ENCODE results near the gene PLAAT3.

The PLAAT3 gene

GRCh38 chr11:63599211-63600122, 14.8 kb downstream of the PLAAT3 start:
- ChIA-PET CTCF (no interaction called here), POLR2A (ENCODE audit: low non-redundant PET) (no interaction called here)
- peak; percentile 67 for DNase-seq (ENCODE audit: low spot score)
- H3K27ac ChIP-seq = no peak overlapping the region
- TF ChIP-seq CTCF (conservative IDR thresholded peaks at IDR 0.05; ENCODE audit: low read depth) = no peak

DNA sequence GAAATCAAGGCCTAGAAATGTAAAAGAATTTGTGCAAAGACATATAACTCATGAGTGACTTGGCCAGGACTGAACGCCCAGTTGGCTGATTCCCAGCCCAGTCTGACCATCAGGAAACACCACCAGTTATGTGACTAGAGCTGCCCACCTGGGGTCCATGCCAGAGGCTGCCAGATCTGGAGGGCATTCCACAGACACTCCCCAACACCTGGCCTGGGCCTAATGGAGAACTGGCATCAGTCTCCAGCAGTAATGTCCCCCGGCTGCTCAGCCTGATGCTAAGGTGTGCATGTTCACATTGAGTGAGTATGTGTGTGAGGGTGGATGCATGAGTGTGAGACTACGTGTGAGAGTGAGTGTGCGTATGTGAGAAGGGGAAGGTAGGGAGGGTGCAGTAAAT, 15.7 kb downstream of the PLAAT3 start:
- DNase-seq (ENCODE audit: low spot score) = no peak
- no peak overlapping the region for H3K27ac ChIP-seq
- ChIA-PET CTCF (interaction anchor here (0.7 kb wide), 1 partner anchor 49 kb away, joined by 3 read pairs; no protein-coding TSS in a partner anchor), POLR2A (ENCODE audit: low non-redundant PET) (no interaction called here)
- TF ChIP-seq CTCF (conservative IDR thresholded peaks at IDR 0.05; ENCODE audit: low read depth) = no peak

- ChIA-PET CTCF (no interaction called here), POLR2A (ENCODE audit: low non-redundant PET) (no interaction called here)
- no peak for TF ChIP-seq CTCF (conservative IDR thresholded peaks at IDR 0.05; ENCODE audit: low read depth)
- H3K27ac ChIP-seq = no peak overlapping the region
- DNase-seq (ENCODE audit: low spot score) = no peak
These were observed 18.9 kb downstream of the PLAAT3 start for GRCh38 chr11:63595296-63595695.

DNA sequence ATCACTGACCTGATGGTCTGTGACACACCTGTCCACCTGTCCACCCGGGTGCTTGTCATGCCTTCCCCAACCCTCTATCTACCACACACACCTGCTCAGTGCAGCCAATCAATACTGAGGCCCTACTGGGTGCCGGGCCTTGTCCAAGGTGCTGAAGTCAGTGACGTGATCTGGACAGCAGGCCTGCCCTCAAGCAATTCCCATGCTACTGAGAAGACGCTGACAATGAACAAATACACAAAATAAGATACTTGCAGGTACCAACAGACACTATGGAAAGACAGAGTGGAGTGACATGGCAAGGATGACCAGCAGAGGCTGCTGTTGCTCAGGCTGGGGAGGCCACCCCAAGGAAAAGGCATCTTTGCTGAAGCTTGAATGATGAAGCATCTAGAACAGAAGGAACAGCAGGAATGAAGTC, 21.2 kb downstream of the PLAAT3 start:
- CTCF ChIA-PET = no interaction called here
- DNase-seq (ENCODE audit: low spot score) = no peak
- no peak overlapping the region for H3K27ac ChIP-seq
- POLR2A ChIA-PET (ENCODE audit: low non-redundant PET) = no interaction called here
- no peak; the same call in 1 of the 2 replicates for TF ChIP-seq CTCF (conservative IDR thresholded peaks at IDR 0.05; ENCODE audit: low read depth)

DNA sequence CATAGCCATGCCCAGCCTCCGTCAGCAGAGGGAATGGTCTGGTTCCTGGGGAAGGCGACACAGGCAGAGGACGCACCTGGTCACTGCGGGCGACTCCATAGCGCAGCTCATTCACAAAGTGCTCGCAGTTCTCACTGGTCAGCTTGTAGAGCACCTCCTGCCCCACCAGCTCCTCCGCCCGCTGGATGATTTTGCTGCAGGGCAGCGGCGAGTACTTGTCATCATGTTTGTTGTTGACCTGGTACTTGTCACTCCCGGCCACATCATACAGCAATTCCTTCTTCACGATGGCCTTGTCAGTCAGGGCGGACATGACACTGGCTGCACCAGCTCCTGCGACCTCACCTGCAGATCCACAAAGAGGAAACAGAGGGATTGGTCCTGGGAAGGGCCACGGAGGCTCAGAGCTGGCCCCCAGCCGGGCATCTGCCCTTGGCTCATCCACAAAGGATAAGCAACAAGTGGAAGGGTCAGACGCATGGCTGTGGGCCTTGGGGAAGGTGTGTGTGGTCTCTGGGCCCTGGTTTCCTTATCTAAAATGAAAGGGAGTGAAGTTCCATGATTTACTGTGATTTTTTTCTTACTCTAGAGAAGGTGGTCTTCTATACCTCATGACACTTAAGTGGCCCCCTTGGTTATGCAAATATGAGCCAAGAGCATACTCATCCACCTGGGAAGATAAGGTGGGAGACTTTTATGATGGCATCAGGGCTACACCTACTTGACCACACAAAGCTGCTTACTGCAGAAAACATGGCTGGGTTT, 24.0 kb downstream of the PLAAT3 start:
- CTCF ChIA-PET = no interaction called here
- no peak overlapping the region for H3K27ac ChIP-seq
- POLR2A ChIA-PET (ENCODE audit: low non-redundant PET) = interaction anchor here (0.6 kb wide), 1 partner anchor 76 kb away, joined by 3 read pairs; no protein-coding TSS in a partner anchor
- DNase-seq (ENCODE audit: low spot score) = no peak
- no peak for TF ChIP-seq CTCF (conservative IDR thresholded peaks at IDR 0.05; ENCODE audit: low read depth)

GRCh38 chr11:63589000-63589399, 25.2 kb downstream of the PLAAT3 start:
- POLR2A ChIA-PET (ENCODE audit: low non-redundant PET) = no interaction called here
- DNase-seq (ENCODE audit: low spot score) = no peak
- TF ChIP-seq CTCF (conservative IDR thresholded peaks at IDR 0.05; ENCODE audit: low read depth) = no peak
- no peak overlapping the region for H3K27ac ChIP-seq
- CTCF ChIA-PET = no interaction called here
